Fibroblast of mammary gland (primary cell): ENCODE data around the gene ZC3H13.

Experiments
- DNase-seq: peaks from one replicate; pipeline ENCODE4 v3.0.0-alpha.2; 2010; ENCODE audit warnings: low read depth
- H3K4me3 ChIP-seq: 2 replicates; pipeline ENCODE4 v1.5.1; 2011; ENCODE audit warnings: low read depth, mild to moderate bottlenecking, low read length, moderate library complexity; ENCODE audit not compliant: control insufficient read depth
- CTCF ChIP-seq: conservative IDR thresholded peaks from 2 replicates; pipeline ENCODE4 v1.5.1; 2011; ENCODE audit warnings: low read depth, low read length, inconsistent platforms; ENCODE audit not compliant: control insufficient read depth, insufficient read depth

The ZC3H13 gene

GRCh38 chr13:46050771-46051170, 1.8 kb downstream of the ZC3H13 start:
- peak overlapping the region; percentile 95 for H3K4me3 ChIP-seq
- DNase-seq: no peak

GRCh38 chr13:46045424-46045823, 7.1 kb downstream of the ZC3H13 start:
- no peak overlapping the region for H3K4me3 ChIP-seq

More at GRCh38 chr13:46050771-46051170, 1.8 kb downstream of the ZC3H13 start:
- no peak for TF ChIP-seq CTCF

GRCh38 chr13:46043647-46044046, 8.9 kb downstream of the ZC3H13 start:
- H3K4me3 ChIP-seq: no peak overlapping the region
- no peak for TF ChIP-seq CTCF
- DNase-seq: no peak

More at GRCh38 chr13:46045424-46045823, 7.1 kb downstream of the ZC3H13 start:
- no peak for DNase-seq
- no peak for TF ChIP-seq CTCF

- peak; percentile 20 for DNase-seq
- no peak for TF ChIP-seq CTCF
- no peak overlapping the region for H3K4me3 ChIP-seq
These were observed 11.1 kb downstream of the ZC3H13 start for GRCh38 chr13:46041419-46041839.

- TF ChIP-seq CTCF: no peak
- DNase-seq: no peak
- no peak overlapping the region for H3K4me3 ChIP-seq
These were observed 11.8 kb downstream of the ZC3H13 start for GRCh38 chr13:46040763-46041162.

- no peak overlapping the region for H3K4me3 ChIP-seq
- DNase-seq: peak; percentile 49
- TF ChIP-seq CTCF: no peak
These were observed 12.9 kb downstream of the ZC3H13 start for GRCh38 chr13:46039411-46040182.
